Astrocyte (in vitro differentiated cells and primary cell): ENCODE data around the gene NUP214. TPM values are rescaled to one million over a fixed set of nuclear protein-coding genes. Genes with fewer than 3 reads are reported as not detected.

Experiments used
- DNase-seq: peaks from one replicate; pipeline ENCODE4 v3.0.0-alpha.2; 2010; ENCODE audit warnings: low read depth
- FAIRE-seq: peaks from 2 replicates; lab custom pipeline; 2011; peaks lifted over from hg19 to GRCh38; lab: Jason Lieb, UNC
- H2AFZ ChIP-seq: 2 replicates; pipeline ENCODE4 v1.6.0; 2012; ENCODE audit warnings: low read depth, low read length, inconsistent platforms
- H3K27ac ChIP-seq: 2 replicates; pipeline ENCODE4 v1.5.1; 2011; ENCODE audit warnings: low read depth, low read length, inconsistent platforms
- H3K27me3 ChIP-seq: 2 replicates; pipeline ENCODE4 v1.6.0; 2011; ENCODE audit warnings: low read length, inconsistent platforms; ENCODE audit not compliant: insufficient read depth
- H3K36me3 ChIP-seq: 2 replicates; pipeline ENCODE4 v1.5.1; 2011; ENCODE audit warnings: low read length, inconsistent platforms; ENCODE audit not compliant: insufficient read depth
- H3K4me1 ChIP-seq: 2 replicates; pipeline ENCODE4 v1.5.1; 2011; ENCODE audit warnings: low read length, inconsistent platforms; ENCODE audit not compliant: insufficient read depth
- H3K4me2 ChIP-seq: 2 replicates; pipeline ENCODE4 v1.6.0; 2012; ENCODE audit warnings: low read length, inconsistent platforms
- H3K4me3 ChIP-seq: 2 replicates; pipeline ENCODE4 v1.5.1; 2011; ENCODE audit warnings: low read depth, mild to moderate bottlenecking, low read length, inconsistent platforms; ENCODE audit not compliant: insufficient read depth
- H3K79me2 ChIP-seq: 2 replicates; pipeline ENCODE4 v1.6.0; 2012; ENCODE audit warnings: mild to moderate bottlenecking, low read length, inconsistent platforms; ENCODE audit not compliant: insufficient read depth
- H3K9ac ChIP-seq: 2 replicates; pipeline ENCODE4 v1.6.0; 2012; ENCODE audit warnings: mild to moderate bottlenecking, low read length, inconsistent platforms
- H3K9me3 ChIP-seq: 2 replicates; pipeline ENCODE4 v1.5.1; 2012; ENCODE audit warnings: low read depth, mild to moderate bottlenecking, low read length, inconsistent platforms; ENCODE audit not compliant: insufficient read depth
- H4K20me1 ChIP-seq: 2 replicates; pipeline ENCODE4 v1.6.0; 2012; ENCODE audit warnings: low read length, inconsistent platforms; ENCODE audit not compliant: insufficient read depth
- H3K27ac Mint-ChIP-seq: one replicate; pipeline ENCODE4 v1.8.0; 2021; ENCODE audit warnings: mild to moderate bottlenecking, mixed read lengths; ENCODE audit not compliant: unreplicated experiment
- H3K27me3 Mint-ChIP-seq: one replicate; pipeline ENCODE4 v1.8.0; 2021; ENCODE audit warnings: low read depth, mixed read lengths; ENCODE audit not compliant: unreplicated experiment
- H3K36me3 Mint-ChIP-seq: one replicate; pipeline ENCODE4 v1.8.0; 2021; ENCODE audit warnings: low read depth, mixed read lengths; ENCODE audit not compliant: unreplicated experiment
- H3K4me1 Mint-ChIP-seq: one replicate; pipeline ENCODE4 v1.8.0; 2021; ENCODE audit warnings: low read depth, mixed read lengths; ENCODE audit not compliant: unreplicated experiment
- H3K4me3 Mint-ChIP-seq: one replicate; pipeline ENCODE4 v1.8.0; 2021; ENCODE audit warnings: mild to moderate bottlenecking, moderate library complexity, mixed read lengths; ENCODE audit not compliant: unreplicated experiment
- H3K9me3 Mint-ChIP-seq: one replicate; pipeline ENCODE4 v1.8.0; 2021; ENCODE audit warnings: mild to moderate bottlenecking, mixed read lengths; ENCODE audit not compliant: unreplicated experiment
- EZH2 ChIP-seq: IDR thresholded peaks from 2 replicates; pipeline ENCODE4 v1.6.1; 2012; ENCODE audit warnings: mild to moderate bottlenecking, low read length, inconsistent platforms; ENCODE audit not compliant: insufficient read depth
- total RNA-seq: library from RNA; stranded (reverse); gene quantifications from 2 replicates; pipeline ENCODE4 v1.2.1, GENCODE V29; 2021
- TF ChIP-seq, protein P1 (sequence below): IDR thresholded peaks from 2 replicates; pipeline ENCODE4 v1.5.1; 2011; ENCODE audit warnings: low read depth, mild to moderate bottlenecking, inconsistent platforms, low read length, moderate library complexity; ENCODE audit not compliant: insufficient read depth

The NUP214 gene
- total RNA-seq, 1 donor from 2014 or later = 30.5 TPM

DNA sequence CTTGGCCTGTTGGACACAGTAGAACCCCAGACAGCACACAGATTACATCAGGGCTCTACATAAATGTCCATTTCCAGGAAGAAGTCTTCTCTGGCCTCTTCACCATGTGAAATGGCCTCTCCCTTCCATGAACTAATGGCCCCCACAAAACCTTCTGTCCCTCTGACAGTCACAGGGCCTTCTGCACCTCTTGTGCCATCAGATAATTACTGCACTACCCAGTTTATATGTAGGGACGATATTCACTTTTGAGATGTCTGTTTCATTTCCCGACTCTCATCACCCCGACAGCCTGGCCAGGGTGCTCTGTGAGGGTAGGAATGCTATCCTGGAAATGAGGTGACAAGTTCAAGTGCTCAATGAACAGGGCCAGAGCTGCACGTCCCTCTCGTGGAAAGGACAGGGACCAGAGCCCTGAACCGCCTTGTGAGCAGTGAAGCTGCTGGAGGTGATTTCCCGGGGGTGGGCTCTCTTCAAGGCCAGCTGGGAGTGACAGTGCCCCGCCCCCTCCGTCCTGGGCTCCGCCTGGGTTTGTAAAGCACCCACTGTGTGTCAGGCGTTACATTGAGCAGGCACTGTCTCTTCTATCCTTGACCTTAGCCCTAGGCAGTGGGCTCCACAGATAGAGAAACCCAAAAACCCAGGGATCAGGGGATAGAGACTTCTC lies 153.9 kb downstream of the NUP214 start:
- H2AFZ ChIP-seq = no peak overlapping the region
- no peak overlapping the region for H3K27ac Mint-ChIP-seq

DNA sequence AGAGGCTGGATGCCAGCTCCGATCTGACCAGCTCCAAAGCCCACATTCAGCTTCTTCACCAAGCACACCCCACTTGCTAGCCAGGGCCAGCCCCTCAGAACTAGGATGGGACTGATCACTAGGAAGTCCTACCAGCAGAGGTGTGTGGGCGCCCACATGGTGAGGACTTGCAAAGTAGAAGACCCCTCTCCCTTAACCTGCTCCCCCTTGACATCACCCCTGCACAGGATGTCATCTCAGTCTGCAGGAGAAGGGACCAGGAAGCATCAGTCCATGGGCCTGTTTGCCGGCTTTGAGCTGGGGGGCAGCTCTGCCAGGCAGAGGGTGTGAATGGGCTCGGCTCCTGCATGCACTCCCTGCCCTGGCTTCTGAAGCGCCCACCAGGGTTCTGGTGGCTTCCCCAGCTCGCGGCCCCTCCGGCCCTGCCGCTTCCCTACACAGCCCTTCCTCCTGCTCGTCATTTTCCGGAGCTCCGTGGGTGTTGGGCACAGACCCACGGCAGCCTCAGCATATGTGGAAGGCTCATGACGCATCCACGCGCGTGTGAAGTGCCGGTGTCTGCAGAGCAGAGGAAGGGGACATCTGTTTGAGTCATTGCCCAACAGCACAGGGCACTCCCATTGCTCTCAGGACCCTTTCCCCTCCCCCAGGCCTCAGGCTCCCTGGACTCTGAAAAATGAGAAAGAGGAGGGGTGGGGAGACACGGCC lies 154.6 kb downstream of the NUP214 start:
- no peak overlapping the region for H3K4me3 Mint-ChIP-seq
- no peak overlapping the region for H3K27ac Mint-ChIP-seq
- Histone ChIP-seq H3K9ac (no peak overlapping the region), H4K20me1 (peaks cover 5% of the 10 kb centered on the region), H3K4me1 (no peaks in the 10 kb centered on the region), H3K4me2 (no peak overlapping the region), H3K27me3 (peaks cover 34% of the 10 kb centered on the region), H3K36me3 (no peaks in the 10 kb centered on the region), H2AFZ (no peak overlapping the region), H3K79me2 (no peaks in the 10 kb centered on the region), H3K4me3 (no peak overlapping the region), H3K9me3 (no peaks in the 10 kb centered on the region), H3K27ac (no peak overlapping the region)
- H3K36me3 Mint-ChIP-seq = no peaks in the 10 kb centered on the region
- H3K27me3 Mint-ChIP-seq = peaks cover 55% of the 10 kb centered on the region
- H3K4me1 Mint-ChIP-seq = no peaks in the 10 kb centered on the region
- H3K9me3 Mint-ChIP-seq = no peaks in the 10 kb centered on the region
- no peak for TF ChIP-seq EZH2
- TF ChIP-seq, protein P1, sequence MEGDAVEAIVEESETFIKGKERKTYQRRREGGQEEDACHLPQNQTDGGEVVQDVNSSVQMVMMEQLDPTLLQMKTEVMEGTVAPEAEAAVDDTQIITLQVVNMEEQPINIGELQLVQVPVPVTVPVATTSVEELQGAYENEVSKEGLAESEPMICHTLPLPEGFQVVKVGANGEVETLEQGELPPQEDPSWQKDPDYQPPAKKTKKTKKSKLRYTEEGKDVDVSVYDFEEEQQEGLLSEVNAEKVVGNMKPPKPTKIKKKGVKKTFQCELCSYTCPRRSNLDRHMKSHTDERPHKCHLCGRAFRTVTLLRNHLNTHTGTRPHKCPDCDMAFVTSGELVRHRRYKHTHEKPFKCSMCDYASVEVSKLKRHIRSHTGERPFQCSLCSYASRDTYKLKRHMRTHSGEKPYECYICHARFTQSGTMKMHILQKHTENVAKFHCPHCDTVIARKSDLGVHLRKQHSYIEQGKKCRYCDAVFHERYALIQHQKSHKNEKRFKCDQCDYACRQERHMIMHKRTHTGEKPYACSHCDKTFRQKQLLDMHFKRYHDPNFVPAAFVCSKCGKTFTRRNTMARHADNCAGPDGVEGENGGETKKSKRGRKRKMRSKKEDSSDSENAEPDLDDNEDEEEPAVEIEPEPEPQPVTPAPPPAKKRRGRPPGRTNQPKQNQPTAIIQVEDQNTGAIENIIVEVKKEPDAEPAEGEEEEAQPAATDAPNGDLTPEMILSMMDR = no peak
- DNase-seq (no peak), FAIRE-seq (no peak)

More for the DNA sequence above, 153.9 kb downstream of the NUP214 start:
- no peaks in the 10 kb centered on the region for H3K79me2 ChIP-seq
- DNase-seq (no peak), FAIRE-seq (no peak)
- Mint-ChIP-seq H3K36me3 (peaks cover 3% of the 10 kb centered on the region), H3K4me1 (peaks cover 2% of the 10 kb centered on the region), H3K4me3 (peak overlapping the region; percentile 45), H3K9me3 (no peaks in the 10 kb centered on the region), H3K27me3 (peaks cover 55% of the 10 kb centered on the region)
- peaks cover 34% of the 10 kb centered on the region for H3K27me3 ChIP-seq
- H3K4me2 ChIP-seq = no peak overlapping the region
- H3K4me3 ChIP-seq = no peak overlapping the region
- no peaks in the 10 kb centered on the region for H3K36me3 ChIP-seq
- no peaks in the 10 kb centered on the region for H3K9me3 ChIP-seq
- no peak overlapping the region for H3K9ac ChIP-seq
- peaks cover 5% of the 10 kb centered on the region for H4K20me1 ChIP-seq
- no peaks in the 10 kb centered on the region for H3K4me1 ChIP-seq
- TF ChIP-seq EZH2 = no peak
- H3K27ac ChIP-seq = no peak overlapping the region

DNA sequence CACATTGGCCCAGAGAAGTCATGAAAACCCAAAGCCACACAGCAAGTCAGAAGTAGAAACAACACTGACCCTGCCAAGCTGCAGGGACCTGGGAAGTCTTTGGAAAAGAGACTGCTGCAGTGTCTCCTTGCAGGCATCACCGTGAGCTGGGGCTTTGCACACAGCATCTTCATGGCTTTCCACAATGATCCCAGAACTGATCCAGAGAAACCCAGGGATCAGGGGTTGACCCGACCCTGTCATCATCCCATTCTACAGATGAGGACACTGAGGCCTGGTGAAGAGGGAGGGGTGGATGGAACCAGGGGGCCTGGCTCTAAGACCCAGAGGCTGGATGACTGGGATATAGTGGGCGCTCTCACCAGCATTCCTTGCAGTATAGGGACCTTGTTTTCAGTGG lies 155.3 kb downstream of the NUP214 start:
- no peak for TF ChIP-seq EZH2
- TF ChIP-seq, protein P1 = no peak
- H3K27me3 ChIP-seq = peaks cover 34% of the 10 kb centered on the region
- DNase-seq (no peak), FAIRE-seq (no peak)
- H3K4me1 Mint-ChIP-seq = no peaks in the 10 kb centered on the region
- H2AFZ ChIP-seq = no peak overlapping the region
- no peaks in the 10 kb centered on the region for H3K36me3 Mint-ChIP-seq
- H3K27me3 Mint-ChIP-seq = peaks cover 50% of the 10 kb centered on the region
- H4K20me1 ChIP-seq = peaks cover 5% of the 10 kb centered on the region
- H3K9me3 ChIP-seq = no peaks in the 10 kb centered on the region
- no peaks in the 10 kb centered on the region for H3K9me3 Mint-ChIP-seq
- H3K4me3 Mint-ChIP-seq = no peak overlapping the region
- H3K9ac ChIP-seq = no peak overlapping the region
- no peaks in the 10 kb centered on the region for H3K4me1 ChIP-seq
- no peak overlapping the region for H3K4me3 ChIP-seq
- no peaks in the 10 kb centered on the region for H3K36me3 ChIP-seq
- H3K79me2 ChIP-seq = no peaks in the 10 kb centered on the region
- no peak overlapping the region for H3K4me2 ChIP-seq
- H3K27ac Mint-ChIP-seq = no peak overlapping the region
- H3K27ac ChIP-seq = no peak overlapping the region
